WTC11 (cell line): ENCODE results near the gene SIM1. TPM values are rescaled to one million over a fixed set of nuclear protein-coding genes. Genes with fewer than 3 reads are reported as not detected.

ENCODE experiments used
- ATAC-seq: fragments of 200-7000 bp; cut with Tn5 transposase; 2 replicates; pipeline ENCODE4 v1.10.0; 2021; ENCODE audit warnings: mild to moderate bottlenecking, moderate library complexity
- CTCF ChIA-PET: fragments of 300-600 bp; sonication (Branson Sonifier 250); formaldehyde crosslinking; loops from one replicate; lab custom pipeline; 2021; ENCODE audit warnings: antibody characterized with exemption; lab: Charles Lee
- POLR2A ChIA-PET: fragments of 350-600 bp; sonication (Branson Sonifier 250); formaldehyde crosslinking; loops from one replicate; lab custom pipeline; 2021; ENCODE audit warnings: antibody characterized with exemption; lab: Charles Lee
- DNase-seq: peaks from one replicate; pipeline ENCODE4 v3.0.0; 2021; ENCODE audit warnings: low spot score
- H3K27ac Mint-ChIP-seq: 2 replicates; pipeline ENCODE4 v1.8.0; 2021; ENCODE audit warnings: mixed read lengths
- H3K27me3 Mint-ChIP-seq: 2 replicates; pipeline ENCODE4 v1.8.0; 2021; ENCODE audit warnings: low read depth, mild to moderate bottlenecking, moderate library complexity, mixed read lengths
- H3K36me3 Mint-ChIP-seq: 2 replicates; pipeline ENCODE4 v1.8.0; 2021; ENCODE audit warnings: mixed read lengths
- H3K4me1 Mint-ChIP-seq: 2 replicates; pipeline ENCODE4 v1.8.0; 2022; ENCODE audit warnings: mixed read lengths
- H3K4me3 Mint-ChIP-seq: 2 replicates; pipeline ENCODE4 v1.8.0; 2021; ENCODE audit warnings: mild to moderate bottlenecking, moderate library complexity, mixed read lengths
- H3K9me3 Mint-ChIP-seq: 2 replicates; pipeline ENCODE4 v1.8.0; 2021; ENCODE audit warnings: mixed read lengths
- CREB1 ChIP-seq: sonication (generic); formaldehyde crosslinking; IDR thresholded peaks from 2 replicates; pipeline ENCODE4 v1.8.0; 2023; ENCODE audit warnings: mild to moderate bottlenecking, missing genetic modification reagents
- FOXJ3 ChIP-seq: sonication (generic); formaldehyde crosslinking; IDR thresholded peaks from 2 replicates; pipeline ENCODE4 v1.9.0; 2021; ENCODE audit warnings: missing genetic modification reagents, mild to moderate bottlenecking, borderline replicate concordance
- FOXK1 ChIP-seq: sonication (generic); formaldehyde crosslinking; IDR thresholded peaks from 2 replicates; pipeline ENCODE4 v1.8.0; 2022; ENCODE audit warnings: mild to moderate bottlenecking, moderate library complexity, missing genetic modification reagents
- JAZF1 ChIP-seq: fragments of 250-450 bp; sonication (Bioruptor Pico); IDR thresholded peaks from 2 replicates; pipeline ENCODE4 v1.9.0; 2021; ENCODE audit warnings: moderate library complexity, mild to moderate bottlenecking, inconsistent platforms
- NFATC4 ChIP-seq: fragments of 250-450 bp; sonication (Bioruptor Pico); IDR thresholded peaks from 2 replicates; pipeline ENCODE4 v1.9.0; 2021; ENCODE audit warnings: mild to moderate bottlenecking
- NR2C2 ChIP-seq: sonication (generic); formaldehyde crosslinking; IDR thresholded peaks from 2 replicates; pipeline ENCODE4 v1.8.0; 2022; ENCODE audit warnings: mild to moderate bottlenecking, missing genetic modification reagents
- NR3C1 ChIP-seq: sonication (generic); formaldehyde crosslinking; conservative IDR thresholded peaks from 2 replicates; pipeline ENCODE4 v1.8.1; 2023; ENCODE audit warnings: low read depth, mild to moderate bottlenecking, missing genetic modification reagents
- PRDM15 ChIP-seq: sonication (generic); formaldehyde crosslinking; IDR thresholded peaks from 2 replicates; pipeline ENCODE4 v1.8.0; 2022; ENCODE audit warnings: missing genetic modification reagents
- PRRX2 ChIP-seq: fragments of 250-450 bp; sonication (Bioruptor Pico); IDR thresholded peaks from 2 replicates; pipeline ENCODE4 v1.8.0; 2021; ENCODE audit warnings: mild to moderate bottlenecking
- SOX15 ChIP-seq: fragments of 250-450 bp; sonication (Bioruptor Pico); IDR thresholded peaks from 2 replicates; pipeline ENCODE4 v1.9.0; 2021; ENCODE audit warnings: mild to moderate bottlenecking
- TCF7 ChIP-seq: sonication (generic); formaldehyde crosslinking; IDR thresholded peaks from 2 replicates; pipeline ENCODE4 v1.8.0; 2022; ENCODE audit warnings: mild to moderate bottlenecking, low read depth, missing genetic modification reagents, moderate library complexity
- ZBTB21 ChIP-seq: sonication (generic); formaldehyde crosslinking; IDR thresholded peaks from 2 replicates; pipeline ENCODE4 v1.8.1; 2023; ENCODE audit warnings: mild to moderate bottlenecking, missing genetic modification reagents, borderline replicate concordance
- ZNF121 ChIP-seq: sonication (generic); formaldehyde crosslinking; IDR thresholded peaks from 2 replicates; pipeline ENCODE4 v1.8.0; 2023; ENCODE audit warnings: missing genetic modification reagents
- ZNF416 ChIP-seq: fragments of 250-450 bp; sonication (Bioruptor Pico); IDR thresholded peaks from 2 replicates; pipeline ENCODE4 v1.9.0; 2021; ENCODE audit warnings: mild to moderate bottlenecking, inconsistent platforms
- ZNF423 ChIP-seq: fragments of 250-450 bp; sonication (Bioruptor Pico); IDR thresholded peaks from 2 replicates; pipeline ENCODE4 v2.1.2; 2022; ENCODE audit warnings: mild to moderate bottlenecking, moderate library complexity
- ZSCAN18 ChIP-seq: fragments of 250-450 bp; sonication (Bioruptor Pico); IDR thresholded peaks from 2 replicates; pipeline ENCODE4 v2.1.2; 2022; ENCODE audit warnings: mild to moderate bottlenecking, moderate library complexity
- total RNA-seq: library from RNA; stranded (reverse); gene quantifications from 3 replicates; pipeline ENCODE4 v1.2.3, GENCODE V29; 2021
- TF ChIP-seq, protein P1 (sequence below): sonication (generic); formaldehyde crosslinking; IDR thresholded peaks from 2 replicates; pipeline ENCODE4 v1.8.1; 2022; ENCODE audit warnings: mild to moderate bottlenecking, moderate library complexity, missing genetic modification reagents
- TF ChIP-seq, protein P2 (sequence below): sonication (generic); formaldehyde crosslinking; IDR thresholded peaks from 2 replicates; pipeline ENCODE4 v1.8.1; 2022; ENCODE audit warnings: mild to moderate bottlenecking, missing genetic modification reagents, moderate library complexity, borderline replicate concordance
- TF ChIP-seq, protein P3 (sequence below): sonication (generic); formaldehyde crosslinking; IDR thresholded peaks from 2 replicates; pipeline ENCODE4 v1.8.1; 2023; ENCODE audit warnings: mild to moderate bottlenecking, missing genetic modification reagents, borderline replicate concordance

SIM1 gene
- total RNA-seq, 1 experiment from 2014 or later, result 0.09 TPM

DNA sequence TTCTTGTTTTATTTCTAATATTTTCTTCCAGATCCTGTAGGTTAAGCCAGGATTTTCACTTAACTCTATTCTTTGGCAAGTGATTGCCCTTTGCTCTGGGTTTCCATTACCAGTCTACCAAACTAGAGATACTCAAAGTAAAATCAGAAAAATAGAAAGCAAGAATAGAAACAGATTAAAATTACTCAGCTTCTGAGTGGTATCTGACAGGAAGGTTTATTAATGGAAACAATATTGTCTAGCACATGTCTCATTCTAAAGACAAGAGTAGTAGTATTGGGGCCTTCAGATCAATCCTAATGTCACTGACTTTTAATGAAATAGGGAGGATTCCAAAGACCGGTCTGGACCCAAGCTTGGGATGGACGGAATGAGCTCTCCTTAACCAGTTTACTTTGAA lies 72.3 kb downstream of the SIM1 start:
- Mint-ChIP-seq H3K36me3 (no peaks in the 10 kb centered on the region), H3K4me3 (no peak overlapping the region), H3K27me3 (no peaks in the 10 kb centered on the region), H3K9me3 (no peaks in the 10 kb centered on the region), H3K4me1 (no peaks in the 10 kb centered on the region), H3K27ac (no peak overlapping the region)
- no peak for DNase-seq
- CTCF ChIA-PET, result no interaction called here
- TF ChIP-seq ZNF416 (CRISPR knock-in tag) (no peak), ZNF423 (no peak), CREB1 (CRISPR knock-in tag) (no peak), PRDM15 (peak; percentile 39), JAZF1 (no peak)
- ATAC-seq, result no peak
- POLR2A ChIA-PET, result no interaction called here

- CTCF ChIA-PET, result no interaction called here
- TF ChIP-seq FOXK1 (no peak), NR2C2 (no peak), TCF7 (no peak), SOX15 (CRISPR knock-in tag) (no peak), NR3C1 (CRISPR knock-in tag) (no peak), FOXJ3 (CRISPR knock-in tag) (no peak), ZBTB21 (CRISPR knock-in tag) (no peak), ZSCAN18 (CRISPR knock-in tag) (no peak), NFATC4 (CRISPR knock-in tag) (no peak), PRRX2 (no peak), ZNF121 (no peak)
- TF ChIP-seq, protein P1, sequence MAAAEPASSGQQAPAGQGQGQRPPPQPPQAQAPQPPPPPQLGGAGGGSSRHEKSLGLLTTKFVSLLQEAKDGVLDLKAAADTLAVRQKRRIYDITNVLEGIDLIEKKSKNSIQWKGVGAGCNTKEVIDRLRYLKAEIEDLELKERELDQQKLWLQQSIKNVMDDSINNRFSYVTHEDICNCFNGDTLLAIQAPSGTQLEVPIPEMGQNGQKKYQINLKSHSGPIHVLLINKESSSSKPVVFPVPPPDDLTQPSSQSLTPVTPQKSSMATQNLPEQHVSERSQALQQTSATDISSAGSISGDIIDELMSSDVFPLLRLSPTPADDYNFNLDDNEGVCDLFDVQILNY (CRISPR knock-in tag), result no peak
- TF ChIP-seq, protein P2, sequence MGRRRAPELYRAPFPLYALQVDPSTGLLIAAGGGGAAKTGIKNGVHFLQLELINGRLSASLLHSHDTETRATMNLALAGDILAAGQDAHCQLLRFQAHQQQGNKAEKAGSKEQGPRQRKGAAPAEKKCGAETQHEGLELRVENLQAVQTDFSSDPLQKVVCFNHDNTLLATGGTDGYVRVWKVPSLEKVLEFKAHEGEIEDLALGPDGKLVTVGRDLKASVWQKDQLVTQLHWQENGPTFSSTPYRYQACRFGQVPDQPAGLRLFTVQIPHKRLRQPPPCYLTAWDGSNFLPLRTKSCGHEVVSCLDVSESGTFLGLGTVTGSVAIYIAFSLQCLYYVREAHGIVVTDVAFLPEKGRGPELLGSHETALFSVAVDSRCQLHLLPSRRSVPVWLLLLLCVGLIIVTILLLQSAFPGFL (CRISPR knock-in tag), result no peak
- TF ChIP-seq, protein P3, sequence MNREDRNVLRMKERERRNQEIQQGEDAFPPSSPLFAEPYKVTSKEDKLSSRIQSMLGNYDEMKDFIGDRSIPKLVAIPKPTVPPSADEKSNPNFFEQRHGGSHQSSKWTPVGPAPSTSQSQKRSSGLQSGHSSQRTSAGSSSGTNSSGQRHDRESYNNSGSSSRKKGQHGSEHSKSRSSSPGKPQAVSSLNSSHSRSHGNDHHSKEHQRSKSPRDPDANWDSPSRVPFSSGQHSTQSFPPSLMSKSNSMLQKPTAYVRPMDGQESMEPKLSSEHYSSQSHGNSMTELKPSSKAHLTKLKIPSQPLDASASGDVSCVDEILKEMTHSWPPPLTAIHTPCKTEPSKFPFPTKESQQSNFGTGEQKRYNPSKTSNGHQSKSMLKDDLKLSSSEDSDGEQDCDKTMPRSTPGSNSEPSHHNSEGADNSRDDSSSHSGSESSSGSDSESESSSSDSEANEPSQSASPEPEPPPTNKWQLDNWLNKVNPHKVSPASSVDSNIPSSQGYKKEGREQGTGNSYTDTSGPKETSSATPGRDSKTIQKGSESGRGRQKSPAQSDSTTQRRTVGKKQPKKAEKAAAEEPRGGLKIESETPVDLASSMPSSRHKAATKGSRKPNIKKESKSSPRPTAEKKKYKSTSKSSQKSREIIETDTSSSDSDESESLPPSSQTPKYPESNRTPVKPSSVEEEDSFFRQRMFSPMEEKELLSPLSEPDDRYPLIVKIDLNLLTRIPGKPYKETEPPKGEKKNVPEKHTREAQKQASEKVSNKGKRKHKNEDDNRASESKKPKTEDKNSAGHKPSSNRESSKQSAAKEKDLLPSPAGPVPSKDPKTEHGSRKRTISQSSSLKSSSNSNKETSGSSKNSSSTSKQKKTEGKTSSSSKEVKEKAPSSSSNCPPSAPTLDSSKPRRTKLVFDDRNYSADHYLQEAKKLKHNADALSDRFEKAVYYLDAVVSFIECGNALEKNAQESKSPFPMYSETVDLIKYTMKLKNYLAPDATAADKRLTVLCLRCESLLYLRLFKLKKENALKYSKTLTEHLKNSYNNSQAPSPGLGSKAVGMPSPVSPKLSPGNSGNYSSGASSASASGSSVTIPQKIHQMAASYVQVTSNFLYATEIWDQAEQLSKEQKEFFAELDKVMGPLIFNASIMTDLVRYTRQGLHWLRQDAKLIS (CRISPR knock-in tag), result no peak
- no peak overlapping the region for H3K4me3 Mint-ChIP-seq
- H3K4me1 Mint-ChIP-seq, result no peaks in the 10 kb centered on the region
- no peak for DNase-seq
- POLR2A ChIA-PET, result no interaction called here
- no peaks in the 10 kb centered on the region for H3K36me3 Mint-ChIP-seq
- ATAC-seq, result no peak
- no peak overlapping the region for H3K27ac Mint-ChIP-seq
- H3K27me3 Mint-ChIP-seq, result no peaks in the 10 kb centered on the region
- no peaks in the 10 kb centered on the region for H3K9me3 Mint-ChIP-seq
Observed at GRCh38 chr6:100388868-100389519, 75.7 kb downstream of the SIM1 start.
